ENCODE data around the gene ABCC6.

The ABCC6 gene

GRCh38 chr16:16131659-16132058 is 91.6 kb downstream of the ABCC6 start:
- Histone ChIP-seq H3K36me3 (ENCODE audit: low read length) (peaks cover 2% of the 10 kb centered on the region; the same call in 1 of the 2 replicates), H3K79me2 (ENCODE audit: insufficient read depth, low read length) (no peaks in the 10 kb centered on the region), H3K9ac (ENCODE audit: low read length) (no peak overlapping the region), H2AFZ (ENCODE audit: low read depth, low read length, severe bottlenecking) (no peak overlapping the region), H3K4me2 (ENCODE audit: low read depth, low read length, poor library complexity, severe bottlenecking) (no peak overlapping the region), H4K20me1 (ENCODE audit: low read depth, low read length) (no peaks in the 10 kb centered on the region), H3F3A (ENCODE audit: insufficient read depth) (0 out of 2 replicates have a peak, but pooled peaks cover 2% of the 10 kb centered on the region), H3K9me3 (ENCODE audit: insufficient read depth, low read length) (no peaks in the 10 kb centered on the region), H3K9me2 (replicated peaks; ENCODE audit: insufficient read depth, low read length) (no peaks in the 10 kb centered on the region), H3K27me3 (ENCODE audit: low read length) (no peaks in the 10 kb centered on the region), H3K4me3 (ENCODE audit: insufficient read depth, low read length, poor library complexity, severe bottlenecking) (no peak overlapping the region), H3K27ac (ENCODE audit: low read depth, low read length) (no peak overlapping the region)
- TF ChIP-seq CTCF (IDR thresholded peaks at IDR 0.05; ENCODE audit: insufficient read depth, low read length, poor library complexity, severe bottlenecking) = no peak
- TF ChIP-seq EZH2phosphoT487 (conservative IDR thresholded peaks at IDR 0.05; ENCODE audit: low read length) = no peak

GRCh38 chr16:16131204-16131603 is 92.1 kb downstream of the ABCC6 start:
- Histone ChIP-seq H3K4me3 (ENCODE audit: insufficient read depth, low read length, poor library complexity, severe bottlenecking) (no peak overlapping the region), H3F3A (ENCODE audit: insufficient read depth) (0 out of 2 replicates have a peak, but pooled peaks cover 4% of the 10 kb centered on the region), H3K4me2 (ENCODE audit: low read depth, low read length, poor library complexity, severe bottlenecking) (no peak overlapping the region), H3K9ac (ENCODE audit: low read length) (no peak overlapping the region), H3K27me3 (ENCODE audit: low read length) (no peaks in the 10 kb centered on the region), H3K9me3 (ENCODE audit: insufficient read depth, low read length) (no peaks in the 10 kb centered on the region), H3K79me2 (ENCODE audit: insufficient read depth, low read length) (no peaks in the 10 kb centered on the region), H4K20me1 (ENCODE audit: low read depth, low read length) (no peaks in the 10 kb centered on the region), H2AFZ (ENCODE audit: low read depth, low read length, severe bottlenecking) (no peak overlapping the region), H3K27ac (ENCODE audit: low read depth, low read length) (no peak overlapping the region), H3K9me2 (replicated peaks; ENCODE audit: insufficient read depth, low read length) (no peaks in the 10 kb centered on the region), H3K36me3 (ENCODE audit: low read length) (peaks cover 2% of the 10 kb centered on the region; the same call in 1 of the 2 replicates)
- TF ChIP-seq CTCF (IDR thresholded peaks at IDR 0.05; ENCODE audit: insufficient read depth, low read length, poor library complexity, severe bottlenecking) (no peak), EZH2phosphoT487 (conservative IDR thresholded peaks at IDR 0.05; ENCODE audit: low read length) (no peak)

GRCh38 chr16:16127469-16128116 is 95.7 kb downstream of the ABCC6 start:
- no peak overlapping the region for H3K4me2 ChIP-seq (ENCODE audit: low read depth, low read length, poor library complexity, severe bottlenecking)
- peak; percentile 72 for TF ChIP-seq CTCF (IDR thresholded peaks at IDR 0.05; ENCODE audit: insufficient read depth, low read length, poor library complexity, severe bottlenecking)
- no peak for TF ChIP-seq EZH2phosphoT487 (conservative IDR thresholded peaks at IDR 0.05; ENCODE audit: low read length)

More at GRCh38 chr16:16127469-16128116, 95.7 kb downstream of the ABCC6 start:
- H3F3A ChIP-seq (ENCODE audit: insufficient read depth) = 0 out of 2 replicates have a peak, but pooled peaks cover 4% of the 10 kb centered on the region
- H3K9me2 ChIP-seq (replicated peaks; ENCODE audit: insufficient read depth, low read length) = no peaks in the 10 kb centered on the region
- H4K20me1 ChIP-seq (ENCODE audit: low read depth, low read length) = no peaks in the 10 kb centered on the region
- peaks cover 11% of the 10 kb centered on the region for H3K36me3 ChIP-seq (ENCODE audit: low read length)
- no peak overlapping the region for H3K27ac ChIP-seq (ENCODE audit: low read depth, low read length)
- no peaks in the 10 kb centered on the region for H3K79me2 ChIP-seq (ENCODE audit: insufficient read depth, low read length)
- no peak overlapping the region for H3K9ac ChIP-seq (ENCODE audit: low read length)
- H3K4me3 ChIP-seq (ENCODE audit: insufficient read depth, low read length, poor library complexity, severe bottlenecking) = no peak overlapping the region
- H2AFZ ChIP-seq (ENCODE audit: low read depth, low read length, severe bottlenecking) = no peak overlapping the region
- no peaks in the 10 kb centered on the region for H3K27me3 ChIP-seq (ENCODE audit: low read length)
- no peaks in the 10 kb centered on the region for H3K9me3 ChIP-seq (ENCODE audit: insufficient read depth, low read length)
